H9 (cell line): Measurements from ENCODE around the gene BTBD17. TPM values are rescaled to one million over a fixed set of nuclear protein-coding genes. Genes with fewer than 3 reads are reported as not detected.
A peak's percentile ranks its signal among the peaks of the same experiment; 100 is the strongest.

ENCODE experiments used
- DNase-seq: peaks from one replicate; pipeline ENCODE4 v3.0.0-alpha.2; 2017
- H2AFZ ChIP-seq: one replicate; pipeline ENCODE4 v1.6.1; 2013; ENCODE audit warnings: mild to moderate bottlenecking, low read length, control low read depth, moderate library complexity
- H2AK5ac ChIP-seq: 2 replicates; pipeline ENCODE4 v1.6.1; 2013; ENCODE audit warnings: low read length, control low read depth, mixed read lengths; ENCODE audit not compliant: insufficient read length
- H2BK120ac ChIP-seq: one replicate; pipeline ENCODE4 v1.6.1; 2013; ENCODE audit warnings: low read depth, mild to moderate bottlenecking, low read length, control low read depth, inconsistent platforms; ENCODE audit not compliant: poor library complexity, severe bottlenecking
- H2BK12ac ChIP-seq: 2 replicates; pipeline ENCODE4 v1.6.1; 2013; ENCODE audit warnings: low read length, control low read depth, mixed read lengths, low read depth; ENCODE audit not compliant: insufficient read length
- H2BK15ac ChIP-seq: 2 replicates; pipeline ENCODE4 v1.6.1; 2013; ENCODE audit warnings: low read depth, low read length, control low read depth
- H2BK20ac ChIP-seq: one replicate; pipeline ENCODE4 v1.6.1; 2013; ENCODE audit warnings: low read depth, mild to moderate bottlenecking, low read length, control low read depth, inconsistent platforms; ENCODE audit not compliant: poor library complexity, severe bottlenecking
- H2BK5ac ChIP-seq: 2 replicates; pipeline ENCODE4 v1.6.1; 2013; ENCODE audit warnings: low read length, control low read depth, mixed read lengths; ENCODE audit not compliant: insufficient read length
- H3K14ac ChIP-seq: 2 replicates; pipeline ENCODE4 v1.6.1; 2013; ENCODE audit warnings: low read length, control low read depth; ENCODE audit not compliant: insufficient read depth
- H3K18ac ChIP-seq: 2 replicates; pipeline ENCODE4 v1.6.1; 2013; ENCODE audit warnings: low read depth, mild to moderate bottlenecking, mixed read lengths, low read length, control low read depth; ENCODE audit not compliant: insufficient read length
- H3K23ac ChIP-seq: 2 replicates; pipeline ENCODE4 v1.6.1; 2013; ENCODE audit warnings: low read length, control low read depth, mixed read lengths, low read depth; ENCODE audit not compliant: insufficient read length
- H3K23me2 ChIP-seq: 2 replicates; pipeline ENCODE4 v1.6.1; 2013; ENCODE audit warnings: low read depth, mild to moderate bottlenecking, mixed read lengths, low read length, control low read depth; ENCODE audit not compliant: insufficient read length, poor library complexity, severe bottlenecking
- H3K27ac ChIP-seq: 2 replicates; pipeline ENCODE4 v1.5.1; 2013; ENCODE audit warnings: low read length, control low read depth, mixed read lengths, low read depth; ENCODE audit not compliant: insufficient read length
- H3K27me3 ChIP-seq: 2 replicates; pipeline ENCODE4 v1.6.1; 2013; ENCODE audit warnings: low read length, control low read depth, inconsistent platforms; ENCODE audit not compliant: insufficient read depth
- H3K4ac ChIP-seq: 2 replicates; pipeline ENCODE4 v1.6.1; 2013; ENCODE audit warnings: low read depth, mild to moderate bottlenecking, control low read depth, inconsistent platforms, low read length, moderate library complexity
- H3K4me1 ChIP-seq: 2 replicates; pipeline ENCODE4 v1.6.1; 2013; ENCODE audit warnings: low read length, control low read depth, inconsistent platforms; ENCODE audit not compliant: insufficient read depth
- H3K4me2 ChIP-seq: 2 replicates; pipeline ENCODE4 v1.6.1; 2013; ENCODE audit warnings: low read length, control low read depth, mixed read lengths; ENCODE audit not compliant: insufficient read length, insufficient read depth
- H3K56ac ChIP-seq: 2 replicates; pipeline ENCODE4 v1.6.1; 2013; ENCODE audit warnings: low read depth, mild to moderate bottlenecking, mixed read lengths, low read length, control low read depth; ENCODE audit not compliant: insufficient read length
- H3K79me1 ChIP-seq: 2 replicates; pipeline ENCODE4 v1.6.1; 2013; ENCODE audit warnings: low read depth, mild to moderate bottlenecking, moderate library complexity, low read length, control low read depth, inconsistent platforms; ENCODE audit not compliant: insufficient read depth, poor library complexity, severe bottlenecking
- H3K79me2 ChIP-seq: 2 replicates; pipeline ENCODE4 v1.6.1; 2013; ENCODE audit warnings: low read length, control low read depth, inconsistent platforms; ENCODE audit not compliant: insufficient read depth
- H3K9ac ChIP-seq: 2 replicates; pipeline ENCODE4 v1.6.1; 2013; ENCODE audit warnings: low read length, control low read depth, mixed read lengths; ENCODE audit not compliant: insufficient read length; ENCODE audit errors: extremely low read depth
- H3K9me3 ChIP-seq: one replicate; pipeline ENCODE4 v1.6.1; 2013; ENCODE audit warnings: low read depth, low read length, inconsistent platforms; ENCODE audit not compliant: control insufficient read depth
- H3T11ph ChIP-seq: one replicate; pipeline ENCODE4 v1.6.1; 2013; ENCODE audit warnings: mild to moderate bottlenecking, low read length, control low read depth, inconsistent platforms
- H4K20me1 ChIP-seq: one replicate; pipeline ENCODE4 v1.6.1; 2013; ENCODE audit not compliant: control insufficient read depth, insufficient read length, insufficient read depth
- H4K5ac ChIP-seq: 2 replicates; pipeline ENCODE4 v1.6.1; 2013; ENCODE audit warnings: low read depth, mild to moderate bottlenecking, mixed read lengths, low read length, control low read depth; ENCODE audit not compliant: insufficient read length
- H4K8ac ChIP-seq: replicated peaks from 2 replicates; pipeline ENCODE4 v1.6.1; 2013; ENCODE audit warnings: low read length, control low read depth, mixed read lengths, low read depth; ENCODE audit not compliant: insufficient read length
- H4K91ac ChIP-seq: 2 replicates; pipeline ENCODE4 v1.6.1; 2013; ENCODE audit warnings: low read depth, mild to moderate bottlenecking, moderate library complexity, mixed read lengths, low read length, control low read depth; ENCODE audit not compliant: insufficient read length
- H3K27ac Mint-ChIP-seq, 3 experiments: 2 replicates in 2 of 3; 3 replicates in 1 of 3; pipeline ENCODE4 v1.8.0; 2020 to 2021; ENCODE audit warnings: mixed read lengths in 3 of 3, mild to moderate bottlenecking in 1 of 3, moderate library complexity in 1 of 3
- H3K27me3 Mint-ChIP-seq: 2 replicates; pipeline ENCODE4 v1.8.0; 2021; ENCODE audit warnings: low read depth, mild to moderate bottlenecking, moderate library complexity, mixed read lengths
- H3K36me3 Mint-ChIP-seq, 3 experiments: 2 replicates in 2 of 3; 3 replicates in 1 of 3; pipeline ENCODE4 v1.8.0; 2020 to 2021; ENCODE audit warnings: low read depth in 3 of 3, mixed read lengths in 3 of 3; ENCODE audit not compliant: insufficient read depth in 1 of 3
- H3K4me1 Mint-ChIP-seq, 2 experiments: 2 replicates each; pipeline ENCODE4 v1.8.0; 2020; ENCODE audit warnings: mixed read lengths in 2 of 2
- H3K4me3 Mint-ChIP-seq, 2 experiments: 2 replicates in 1 of 2; 3 replicates in 1 of 2; pipeline ENCODE4 v1.8.0; 2020 to 2021; ENCODE audit warnings: mild to moderate bottlenecking in 2 of 2, mixed read lengths in 2 of 2, moderate library complexity in 1 of 2
- H3K9me3 Mint-ChIP-seq, 2 experiments: 2 replicates in 1 of 2; 3 replicates in 1 of 2; pipeline ENCODE4 v1.8.0; 2020; ENCODE audit warnings: mild to moderate bottlenecking in 2 of 2, mixed read lengths in 2 of 2, moderate library complexity in 1 of 2
- WGBS: extraction: QIAGEN DNeasy Blood & Tissue Kit; methylation state at CpG from one replicate; pipeline ENCODE4 v1.1.7; 2013; ENCODE audit warnings: missing lambda C conversion rate, low lambda C conversion rate, mixed read lengths; ENCODE audit not compliant: insufficient read length; ENCODE audit errors: extremely low coverage; 5-methylcytosine and 5-hydroxymethylcytosine counted together
- total RNA-seq: library from RNA; stranded (reverse); gene quantifications from 2 replicates; pipeline ENCODE4 v1.2.1, GENCODE V29; 2021
- TF ChIP-seq, protein P1 (sequence below): fragments of 200-600 bp; sonication (generic); conservative IDR thresholded peaks from 3 replicates; pipeline ENCODE4 v1.8.0; 2021; ENCODE audit warnings: antibody characterized with exemption, mild to moderate bottlenecking

The BTBD17 gene
- total RNA-seq, 1 experiment from 2014 or later = 0.33 TPM

DNA sequence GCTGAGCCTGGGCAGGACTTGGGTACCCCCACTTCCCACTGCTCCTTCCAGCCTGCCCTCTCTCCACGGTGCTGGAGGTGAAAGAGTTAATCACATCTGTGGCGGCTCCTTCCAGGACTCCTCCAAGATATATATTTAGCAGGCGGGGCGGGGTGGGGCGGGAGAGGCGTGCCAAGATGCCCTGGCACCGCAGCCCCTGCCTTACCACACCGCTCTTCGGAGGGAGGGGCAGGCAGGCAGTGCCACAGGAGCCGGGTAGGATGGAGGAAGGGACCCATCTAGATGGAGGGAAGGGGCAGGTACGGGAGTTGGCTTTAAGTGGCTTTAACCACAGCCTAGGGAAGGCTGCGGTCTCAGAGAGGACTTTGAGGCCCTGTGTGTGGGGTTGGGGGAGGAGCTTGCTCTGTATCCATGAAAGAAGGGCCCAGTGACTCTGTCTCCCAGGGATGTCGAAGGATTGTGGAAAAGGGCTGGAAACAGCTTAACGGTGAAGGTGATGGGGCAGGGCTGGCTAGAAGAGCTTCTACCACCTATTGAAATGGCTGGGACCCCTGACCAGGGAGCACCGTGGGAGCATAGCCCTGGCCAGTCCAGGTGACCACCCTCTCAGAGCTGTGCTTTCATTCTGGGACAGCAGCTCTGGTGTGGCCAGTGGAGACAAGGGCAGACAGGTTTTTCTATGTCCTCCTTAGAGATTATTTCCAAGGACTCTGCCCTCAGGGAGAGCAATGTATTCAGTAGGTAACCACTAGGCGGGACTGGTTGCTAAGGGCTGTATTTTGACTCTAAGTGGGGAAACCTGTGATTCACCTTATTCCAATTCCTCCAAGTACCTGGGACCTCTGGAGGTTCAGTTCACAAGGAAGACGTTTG lies 18.7 kb upstream of the BTBD17 start:
- H4K20me1 ChIP-seq = no peaks in the 10 kb centered on the region
- H2AFZ ChIP-seq = no peak overlapping the region
- H4K8ac ChIP-seq = no peak overlapping the region
- Mint-ChIP-seq H3K27ac (no peak overlapping the region), H3K27me3 (peaks cover 32% of the 10 kb centered on the region), H3K4me1 (peaks cover 10 to 16% of the 10 kb centered on the region in 2 experiments), H3K9me3 (0 out of 5 replicates have a peak, but pooled peaks cover 0 to 3% of the 10 kb centered on the region in 2 experiments), H3K4me3 (no peak overlapping the region; a peak in 1 of 5 replicates), H3K36me3 (no peaks in the 10 kb centered on the region)
- no peaks in the 10 kb centered on the region for H3K23me2 ChIP-seq
- H2BK20ac ChIP-seq = no peak overlapping the region
- DNase-seq = peak; percentile 36
- no peaks in the 10 kb centered on the region for H3K79me1 ChIP-seq
- no peak overlapping the region for H4K5ac ChIP-seq
- no peak overlapping the region for H3K4ac ChIP-seq
- no peak overlapping the region for H3K14ac ChIP-seq
- H3K4me1 ChIP-seq = no peaks in the 10 kb centered on the region; the same call in 1 of the 2 replicates
- H3T11ph ChIP-seq = no peak overlapping the region
- H3K18ac ChIP-seq = no peak overlapping the region
- no CpG with 5 or more reads among the region's 17 CpGs for WGBS
- H2BK5ac ChIP-seq = no peak overlapping the region
- no peak overlapping the region for H2BK12ac ChIP-seq
- H3K23ac ChIP-seq = no peak overlapping the region
- TF ChIP-seq, protein P1, sequence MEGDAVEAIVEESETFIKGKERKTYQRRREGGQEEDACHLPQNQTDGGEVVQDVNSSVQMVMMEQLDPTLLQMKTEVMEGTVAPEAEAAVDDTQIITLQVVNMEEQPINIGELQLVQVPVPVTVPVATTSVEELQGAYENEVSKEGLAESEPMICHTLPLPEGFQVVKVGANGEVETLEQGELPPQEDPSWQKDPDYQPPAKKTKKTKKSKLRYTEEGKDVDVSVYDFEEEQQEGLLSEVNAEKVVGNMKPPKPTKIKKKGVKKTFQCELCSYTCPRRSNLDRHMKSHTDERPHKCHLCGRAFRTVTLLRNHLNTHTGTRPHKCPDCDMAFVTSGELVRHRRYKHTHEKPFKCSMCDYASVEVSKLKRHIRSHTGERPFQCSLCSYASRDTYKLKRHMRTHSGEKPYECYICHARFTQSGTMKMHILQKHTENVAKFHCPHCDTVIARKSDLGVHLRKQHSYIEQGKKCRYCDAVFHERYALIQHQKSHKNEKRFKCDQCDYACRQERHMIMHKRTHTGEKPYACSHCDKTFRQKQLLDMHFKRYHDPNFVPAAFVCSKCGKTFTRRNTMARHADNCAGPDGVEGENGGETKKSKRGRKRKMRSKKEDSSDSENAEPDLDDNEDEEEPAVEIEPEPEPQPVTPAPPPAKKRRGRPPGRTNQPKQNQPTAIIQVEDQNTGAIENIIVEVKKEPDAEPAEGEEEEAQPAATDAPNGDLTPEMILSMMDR = peak; percentile 40
- H2BK15ac ChIP-seq = no peak overlapping the region
- no peak overlapping the region for H3K56ac ChIP-seq
- no peaks in the 10 kb centered on the region for H3K9me3 ChIP-seq
- no peak overlapping the region for H3K27ac ChIP-seq
- no peaks in the 10 kb centered on the region for H3K27me3 ChIP-seq
- no peak overlapping the region for H4K91ac ChIP-seq
- H2AK5ac ChIP-seq = no peak overlapping the region
- H3K79me2 ChIP-seq = no peaks in the 10 kb centered on the region
- no peak overlapping the region for H3K9ac ChIP-seq
- no peak overlapping the region for H3K4me2 ChIP-seq
- H2BK120ac ChIP-seq = no peak overlapping the region
